Cardiac fibroblast (primary cell): ENCODE measurements around the gene SGSM1.
"Not testable (repeated sequence)": the region's sequence is repeated elsewhere in the genome, so short reads cannot be mapped to it uniquely, and the experiment has no call there.

Source experiments
- DNase-seq, 2 donors: peaks; one replicate each; pipeline versions ENCODE4 v3.0.0 to v3.0.0-alpha.2; 2010; ENCODE audit warnings: low read depth in 2 of 2
- H3K4me3 ChIP-seq, 2 donors: replicated peaks in 1 of 2; 1 replicate in 1 of 2; 2 replicates in 1 of 2; pipeline ENCODE4 v1.5.1; 2011; ENCODE audit warnings: low read depth in 2 of 2, low read length in 2 of 2, mild to moderate bottlenecking in 2 of 2, moderate library complexity in 1 of 2
- CTCF ChIP-seq: IDR thresholded peaks from one replicate; pipeline ENCODE4 v1.5.1; 2011; ENCODE audit warnings: low read depth, mild to moderate bottlenecking, low read length, inconsistent platforms

Gene SGSM1

GRCh38 chr22:24893341-24894070 lies 87.5 kb downstream of the SGSM1 start:
- DNase-seq, result no peak
- TF ChIP-seq CTCF, result no peak
- no peak overlapping the region for H3K4me3 ChIP-seq

- peak overlapping the region in 1 of 2 donors; percentile 18 for H3K4me3 ChIP-seq
- DNase-seq, result peak; percentile 96 to 99
- no peak for TF ChIP-seq CTCF
Observed at GRCh38 chr22:24894220-24894975, 88.4 kb downstream of the SGSM1 start.

- DNase-seq, result peak; percentile 89 to 90
- TF ChIP-seq CTCF, result no peak
- peak overlapping the region in 1 of 2 donors; percentile 30 for H3K4me3 ChIP-seq
Observed at GRCh38 chr22:24894998-24895397, 89.0 kb downstream of the SGSM1 start.

GRCh38 chr22:24901448-24901847 lies 95.4 kb downstream of the SGSM1 start:
- H3K4me3 ChIP-seq, result no peak overlapping the region
- no peak for DNase-seq
- no peak for TF ChIP-seq CTCF

GRCh38 chr22:24905909-24906308 lies 99.9 kb downstream of the SGSM1 start:
- no peak for TF ChIP-seq CTCF
- H3K4me3 ChIP-seq, result no peak overlapping the region
- DNase-seq, result no peak

GRCh38 chr22:24907101-24907500 lies 101.1 kb downstream of the SGSM1 start:
- DNase-seq, H3K4me3 ChIP-seq: not testable (repeated sequence)

GRCh38 chr22:24920029-24920428 lies 114.0 kb downstream of the SGSM1 start:
- no peak for DNase-seq
- no peak overlapping the region for H3K4me3 ChIP-seq
- TF ChIP-seq CTCF, result no peak
